SK-N-MC (cell line): Measurements from ENCODE around the gene PPIL3.

Experiments
- EZH2 ChIP-seq: fragments of 200-600 bp; sonication (generic); IDR thresholded peaks from one replicate; pipeline ENCODE4 v1.6.1; 2017; ENCODE audit warnings: antibody characterized with exemption
- FOXP2 ChIP-seq: optimal IDR thresholded peaks from 2 replicates; pipeline ENCODE3; 2011; ENCODE audit warnings: mild to moderate bottlenecking, moderate library complexity; ENCODE audit not compliant: insufficient read depth; ENCODE audit errors: extremely low read length, control extremely low read depth

DNA sequence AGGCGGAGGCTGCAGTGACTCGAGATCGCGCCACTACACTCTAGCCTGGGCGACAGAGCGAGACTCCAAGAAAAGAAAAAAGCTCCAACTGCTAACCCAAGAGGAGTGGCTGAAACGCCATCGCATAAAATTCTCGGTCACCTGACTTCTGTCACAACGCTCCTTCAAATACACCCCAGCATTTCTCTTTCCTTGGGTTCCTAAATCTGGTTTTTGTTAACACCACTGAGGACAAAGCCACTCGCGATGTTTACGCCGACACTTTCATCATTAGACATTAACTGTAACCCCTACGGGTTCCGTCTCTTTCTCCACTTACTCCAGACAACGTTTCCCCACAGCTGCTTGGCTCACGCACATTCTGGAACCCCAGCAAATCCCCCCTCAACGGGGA is 25.1 kb downstream of the PPIL3 start:
- TF ChIP-seq FOXP2 = no peak
- no peak for TF ChIP-seq EZH2
